NCI-H748 (cell line): ENCODE measurements around the gene LIMK1.
"Not testable (repeated sequence)": the region's sequence is repeated elsewhere in the genome, so short reads cannot be mapped to it uniquely, and the experiment has no call there.

Experiments
- DNase-seq: peaks from one replicate; lab custom pipeline; 2025; ENCODE audit not compliant: unreplicated experiment; lab: John Stamatoyannopoulos, UW

LIMK1 gene

GRCh38 chr7:74083117-74083876 lies at the start of gene LIMK1:
LIMK1 (plus strand) TSS chr7:74083804; CDS start chr7:74083991, 187 bp downstream.
- DNase-seq = peak; percentile 82

DNA sequence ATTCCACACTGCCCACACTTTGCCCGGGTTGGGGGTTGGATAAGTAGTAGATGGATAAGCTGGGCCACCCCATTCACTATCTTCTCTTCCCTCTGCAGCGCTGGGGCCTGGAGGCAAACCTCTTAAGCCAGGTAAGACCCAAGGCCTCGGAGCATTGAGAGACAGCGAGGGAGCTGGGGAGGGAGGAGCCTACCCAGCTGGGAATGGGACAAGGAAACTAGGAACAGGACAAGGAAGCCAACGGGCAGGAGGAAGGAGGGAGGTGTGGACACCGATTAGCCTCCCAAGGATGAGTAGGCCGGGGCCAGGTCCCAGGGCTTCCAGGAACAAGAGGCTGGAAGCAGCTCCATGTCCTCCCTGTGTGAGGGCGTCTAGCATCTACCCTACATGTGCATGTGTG lies 46.0 kb upstream of the LIMK1 start:
- DNase-seq = no peak

GRCh38 chr7:74038194-74038961 lies 45.2 kb upstream of the LIMK1 start:
- DNase-seq = no peak

GRCh38 chr7:74039337-74039736 lies 44.3 kb upstream of the LIMK1 start:
- no peak for DNase-seq

DNA sequence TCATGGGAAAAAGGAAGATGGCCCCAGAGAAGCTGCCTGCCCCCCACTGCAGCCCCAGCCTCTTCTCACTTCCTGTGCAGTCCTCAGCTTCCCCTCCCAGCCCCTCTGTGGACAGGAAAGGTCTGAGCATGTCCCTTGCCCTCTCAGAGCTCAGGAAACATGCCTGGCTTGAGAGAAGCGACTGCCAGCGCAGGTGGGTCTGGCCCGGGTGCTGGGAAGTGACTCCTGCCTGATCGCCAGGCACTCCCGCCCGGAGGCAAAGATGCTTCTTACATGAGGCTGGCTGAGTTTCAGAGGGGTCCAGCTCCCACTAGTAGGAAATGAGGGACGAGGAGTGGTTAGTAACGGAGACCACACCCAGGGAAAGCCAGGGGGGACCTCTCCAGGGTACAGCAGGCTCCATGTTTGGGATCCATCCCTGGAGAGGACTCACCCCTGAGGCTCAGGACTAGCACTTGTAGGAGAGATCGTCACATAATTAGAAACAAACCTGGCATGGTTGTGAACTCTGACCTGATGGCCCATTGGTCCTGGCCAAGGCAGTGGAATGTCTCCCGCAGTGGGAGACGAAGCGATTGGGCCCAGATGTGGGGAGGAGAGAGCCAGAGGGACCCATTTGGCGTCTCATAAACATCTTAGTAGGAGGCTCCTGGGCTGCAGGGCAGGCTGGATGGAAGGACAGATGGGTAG lies 43.4 kb upstream of the LIMK1 start:
- no peak for DNase-seq

DNA sequence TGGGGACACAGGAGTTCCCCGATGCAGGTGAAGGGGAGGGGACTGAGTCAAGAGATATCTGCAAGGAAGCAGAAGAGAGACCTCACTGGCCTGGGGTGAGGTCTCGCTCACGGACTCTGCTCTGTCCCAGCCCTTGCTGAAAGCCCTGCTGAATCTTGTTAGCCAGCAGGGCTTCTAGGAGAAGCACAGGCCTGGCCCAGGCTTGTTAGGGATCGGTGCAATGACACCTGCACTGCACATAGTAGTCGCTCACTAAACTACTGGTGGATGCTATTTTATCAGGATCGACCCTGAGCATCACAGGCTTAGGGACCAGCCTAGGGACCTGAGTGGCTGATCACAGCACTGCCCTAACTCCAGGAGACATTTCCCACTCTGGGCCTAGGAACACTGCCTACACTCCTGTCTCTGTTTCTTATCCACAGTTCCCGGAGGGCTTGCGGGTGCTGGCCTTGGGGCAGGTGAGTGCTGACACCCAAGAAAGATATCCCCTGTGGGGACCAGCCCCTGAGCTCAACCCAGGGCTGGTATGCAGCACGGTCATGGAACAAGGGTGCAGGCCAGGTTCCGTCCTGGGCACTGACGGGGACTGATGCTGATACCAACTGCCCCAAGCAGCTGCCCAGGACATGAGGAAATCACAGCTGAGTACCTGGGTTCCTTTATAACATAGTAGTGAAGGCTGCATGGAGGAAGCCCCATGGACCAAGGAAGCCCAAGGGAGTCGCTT lies 42.6 kb upstream of the LIMK1 start:
- no peak for DNase-seq

DNA sequence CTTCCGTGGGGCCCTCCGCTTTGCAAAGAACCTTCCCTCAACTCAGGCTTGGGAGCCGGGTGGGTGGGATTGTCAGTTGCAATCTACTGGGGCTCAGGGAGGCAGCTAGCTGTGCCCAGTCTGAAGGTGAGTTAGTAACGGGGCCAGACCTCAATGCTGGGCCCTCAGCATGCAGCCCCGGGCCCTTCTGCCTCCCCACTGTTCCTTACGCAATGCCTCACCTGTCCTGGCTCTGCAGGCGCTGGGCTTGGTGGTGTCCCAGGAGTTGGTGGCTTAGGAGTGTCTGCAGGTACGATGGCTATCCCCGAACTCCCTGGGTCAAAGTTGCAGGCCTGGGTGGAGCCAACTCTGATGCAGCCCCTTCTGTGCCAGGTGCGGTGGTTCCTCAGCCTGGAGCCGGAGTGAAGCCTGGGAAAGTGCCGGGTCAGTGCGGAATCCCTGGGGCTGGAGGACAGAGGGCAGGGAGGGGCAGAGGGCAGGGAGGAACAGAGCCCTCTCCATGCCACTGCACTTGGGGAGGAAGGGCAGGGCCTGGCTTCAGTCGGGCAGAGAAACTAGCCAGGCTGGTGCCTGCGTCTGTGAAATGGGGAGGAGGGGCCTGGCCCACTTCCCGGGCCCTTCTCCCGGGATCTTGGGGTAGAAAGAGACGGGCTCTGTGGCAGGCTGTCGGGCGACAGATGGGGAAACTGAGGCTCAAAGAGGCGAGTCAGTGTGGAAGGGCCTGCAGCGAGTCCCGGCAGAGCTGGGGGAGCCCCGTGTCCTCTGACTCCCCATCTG lies 40.7 kb upstream of the LIMK1 start:
- DNase-seq = no peak

DNA sequence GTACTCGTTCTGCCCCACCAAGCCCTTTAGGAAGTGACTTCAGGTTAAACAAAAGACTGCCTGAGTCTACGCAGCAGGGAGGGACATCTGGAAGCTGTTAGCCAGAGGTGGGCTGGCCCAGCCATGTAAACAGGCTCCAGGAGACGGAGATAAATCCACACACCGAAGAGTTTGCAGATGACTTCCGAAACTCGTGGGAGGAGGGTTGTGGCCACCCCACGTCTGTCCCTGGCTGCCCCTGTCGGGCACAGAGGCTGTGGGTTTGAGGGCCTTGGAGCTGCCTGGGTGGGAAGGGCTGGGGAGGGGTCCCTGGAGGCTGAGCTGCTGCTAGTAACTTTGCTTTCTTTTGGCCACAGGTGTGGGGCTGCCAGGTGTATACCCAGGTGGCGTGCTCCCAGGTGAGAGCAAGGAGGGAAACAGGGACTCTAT lies 40.1 kb upstream of the LIMK1 start:
- DNase-seq = peak; percentile 65

DNA sequence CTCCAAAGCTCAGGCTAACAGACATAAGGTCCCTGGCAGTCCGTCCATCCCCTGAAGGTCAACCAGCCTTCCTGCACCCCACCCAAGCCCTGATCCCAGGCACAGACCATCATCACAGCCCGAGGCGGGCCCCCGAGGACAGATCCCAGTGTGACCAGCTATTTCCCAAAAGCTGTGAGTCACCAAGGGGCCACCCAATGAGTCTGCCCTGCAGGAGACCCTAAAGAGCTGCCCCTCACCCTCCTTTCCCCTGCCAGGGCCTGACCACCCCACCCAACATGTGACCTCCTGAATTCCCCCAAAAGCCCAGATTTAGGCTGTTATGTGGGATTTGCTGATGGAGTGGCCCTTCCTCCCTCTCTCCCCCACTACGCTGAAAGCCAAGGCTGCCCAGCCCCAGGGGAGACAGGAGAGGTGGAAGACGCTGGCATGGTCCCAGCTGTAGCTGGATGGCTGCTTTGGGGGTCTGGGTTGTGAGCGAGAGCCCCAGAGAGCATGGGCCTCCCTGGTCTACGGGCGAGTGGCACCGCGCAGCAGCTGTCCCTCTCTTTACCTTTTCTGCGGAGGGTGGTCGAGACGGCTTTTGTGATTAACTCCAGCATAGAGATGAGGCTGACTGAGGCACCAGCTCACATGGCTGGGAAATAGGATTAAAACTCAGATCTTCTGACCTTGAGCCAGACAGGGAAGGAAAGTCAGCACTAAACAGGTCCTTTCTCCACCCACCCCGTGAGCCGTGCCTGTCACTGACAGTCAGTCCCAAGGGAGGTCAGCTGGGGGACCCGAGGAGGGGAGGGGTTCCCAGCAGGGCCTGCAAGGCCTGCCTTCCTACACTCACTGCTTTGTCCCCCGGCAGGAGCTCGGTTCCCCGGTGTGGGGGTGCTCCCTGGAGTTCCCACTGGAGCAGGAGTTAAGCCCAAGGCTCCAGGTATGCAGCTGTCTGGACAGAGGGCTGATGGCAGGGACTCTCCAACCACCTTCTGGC lies 38.9 kb upstream of the LIMK1 start:
- no peak for DNase-seq

DNA sequence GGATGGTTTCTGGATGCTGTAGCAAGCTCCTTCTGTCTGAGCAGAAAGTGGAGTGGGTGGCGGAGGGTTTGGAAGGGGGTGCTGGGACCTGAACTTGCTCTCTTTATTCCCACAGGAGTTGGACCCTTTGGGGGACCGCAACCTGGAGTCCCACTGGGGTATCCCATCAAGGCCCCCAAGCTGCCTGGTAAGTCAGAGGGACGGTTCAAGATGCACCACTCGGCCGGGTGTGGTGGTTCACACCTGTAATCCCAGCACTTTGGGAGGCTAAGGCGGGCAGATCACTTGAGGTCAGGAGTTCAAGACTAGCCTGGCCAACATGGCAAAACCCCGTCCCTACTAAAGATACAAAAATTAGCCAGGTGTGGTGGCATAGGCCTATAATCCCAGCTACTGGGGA lies 37.0 kb upstream of the LIMK1 start:
- DNase-seq = not testable (repeated sequence)

DNA sequence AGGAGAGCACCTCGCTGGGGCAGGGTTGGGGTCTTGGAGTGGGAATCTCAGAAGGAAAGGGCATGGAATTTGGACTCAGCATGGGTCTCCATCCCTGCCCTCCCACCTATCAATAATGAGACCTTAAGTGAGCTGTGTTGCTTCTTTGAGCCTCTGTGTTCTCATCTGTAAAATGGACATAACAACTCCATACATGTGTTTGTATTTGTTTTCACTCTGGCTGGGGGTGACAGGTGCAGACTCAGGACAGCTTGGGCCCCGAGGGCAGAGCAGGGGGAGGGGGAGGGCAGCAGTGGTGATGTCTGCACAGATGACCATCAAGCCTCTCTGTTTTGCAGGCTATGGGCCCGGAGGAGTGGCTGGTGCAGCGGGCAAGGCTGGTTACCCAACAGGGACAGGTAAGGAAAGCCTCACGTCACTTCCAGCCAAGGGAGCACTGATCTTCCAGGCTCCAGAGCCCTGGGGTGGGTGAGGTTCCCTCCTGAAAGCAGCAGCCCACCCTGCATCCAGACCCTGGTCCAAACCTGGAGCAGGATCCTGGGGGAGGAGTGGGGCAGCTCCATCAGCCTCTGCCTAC lies 35.7 kb upstream of the LIMK1 start:
- DNase-seq = no peak

DNA sequence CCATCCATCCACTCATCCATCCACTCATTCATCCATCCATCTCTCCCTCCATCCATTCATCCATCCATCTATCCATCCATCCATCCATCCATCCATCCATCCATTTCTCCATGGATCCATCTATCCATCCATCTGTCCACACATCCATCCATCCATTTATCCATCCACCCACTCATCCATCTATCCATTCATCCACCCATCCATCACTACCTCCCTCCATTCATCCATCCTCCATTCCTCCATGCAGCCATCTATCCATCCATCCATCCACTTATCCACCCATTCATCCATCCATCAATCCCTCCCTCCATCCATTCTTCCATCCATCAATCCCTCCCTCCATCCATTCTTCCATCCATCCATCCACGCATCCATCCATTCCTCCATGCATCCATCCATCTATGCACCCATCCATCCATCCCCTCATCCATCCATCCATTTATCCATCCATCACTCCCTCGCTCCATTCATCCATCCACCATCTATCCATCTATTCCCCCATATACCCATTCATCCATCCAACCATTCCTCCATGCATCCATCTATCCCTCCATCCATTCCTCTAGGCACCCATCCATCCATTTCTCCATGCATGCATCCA lies 34.5 kb upstream of the LIMK1 start:
- no peak for DNase-seq

DNA sequence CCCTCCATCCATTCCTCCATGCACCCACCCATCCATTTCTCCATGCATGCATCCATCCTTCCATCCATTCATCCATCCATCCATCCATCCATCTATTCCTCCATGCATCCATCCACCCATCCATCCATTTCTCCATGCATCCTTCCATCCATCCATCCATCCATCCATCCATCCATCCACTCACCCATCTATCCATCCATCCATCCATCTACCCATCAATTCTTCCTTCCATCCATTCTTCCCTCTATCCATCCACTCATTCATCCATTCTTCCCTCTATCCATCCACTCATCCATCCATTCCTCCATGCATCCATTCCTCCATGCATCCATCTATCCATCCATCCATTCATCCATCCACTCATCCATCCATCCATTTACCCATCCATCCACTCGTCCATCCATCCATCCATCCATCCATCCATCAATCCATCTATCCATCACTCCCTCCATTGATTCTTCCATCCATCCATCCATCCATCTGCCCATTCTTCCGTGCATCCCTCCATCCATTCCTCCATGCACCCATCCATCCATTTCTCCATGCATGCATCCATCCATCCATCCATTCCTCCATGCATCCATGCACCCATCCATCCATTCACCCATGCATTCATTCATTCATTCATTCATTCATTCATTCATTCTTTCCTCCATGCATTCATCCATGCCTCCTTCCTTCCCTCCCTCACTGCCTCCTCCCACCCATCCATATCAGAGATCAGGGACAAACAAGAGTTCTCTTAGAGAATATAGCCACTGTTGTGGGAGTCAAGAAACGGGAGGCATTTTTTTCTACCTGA lies 33.4 kb upstream of the LIMK1 start:
- no peak for DNase-seq

DNA sequence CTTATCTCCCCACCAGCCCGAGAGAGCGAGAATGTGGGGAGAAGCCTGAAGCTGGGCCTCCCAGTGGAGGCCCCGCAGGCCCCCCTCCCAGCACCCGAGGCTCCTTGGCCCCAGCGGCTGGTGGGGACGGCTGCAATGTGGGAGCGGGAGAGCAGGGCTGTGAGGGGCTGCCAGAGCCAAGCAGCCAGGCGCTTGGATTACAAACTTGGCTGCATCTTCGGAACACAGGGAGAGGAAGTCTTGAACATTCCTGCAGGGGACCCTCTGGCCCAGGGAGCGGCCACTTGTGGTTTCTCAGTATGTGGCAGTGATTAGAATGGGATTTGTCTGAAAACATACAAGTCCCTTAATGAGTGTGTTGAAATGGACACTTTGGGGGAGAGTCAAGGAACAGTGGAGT lies 32.4 kb upstream of the LIMK1 start:
- DNase-seq = no peak

DNA sequence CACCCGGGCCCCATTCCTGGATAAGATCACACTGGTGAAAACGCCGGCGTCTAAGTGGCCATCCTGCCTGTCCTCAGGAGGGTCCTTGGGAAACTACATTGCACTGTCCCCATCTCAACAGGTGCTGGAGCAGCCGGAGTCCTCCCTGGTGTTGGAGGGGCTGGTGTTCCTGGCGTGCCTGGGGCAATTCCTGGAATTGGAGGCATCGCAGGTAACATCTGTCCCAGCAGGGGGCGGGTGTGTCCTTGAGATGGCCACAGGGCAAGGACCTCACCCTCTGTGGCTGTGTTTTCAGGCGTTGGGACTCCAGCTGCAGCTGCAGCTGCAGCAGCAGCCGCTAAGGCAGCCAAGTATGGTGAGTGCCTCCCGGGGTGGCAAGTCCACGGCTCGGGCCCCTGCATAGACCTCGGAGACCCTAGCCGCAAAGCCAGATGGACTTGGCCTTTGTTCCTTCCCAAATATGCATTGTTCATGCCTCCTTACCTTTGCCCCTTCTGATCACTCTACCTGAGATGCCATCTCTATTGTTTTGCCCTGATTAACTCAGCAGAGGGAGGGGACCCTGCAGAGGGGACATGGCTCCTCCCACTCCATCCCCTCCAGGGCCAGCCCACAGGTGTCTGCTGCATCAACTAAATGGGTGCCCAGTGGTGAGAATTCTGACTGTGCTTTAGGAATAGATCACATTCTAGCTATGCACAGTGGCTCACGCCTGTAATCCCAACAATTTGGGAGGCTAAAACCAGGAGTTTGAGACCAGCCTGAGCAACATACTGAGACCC lies 31.8 kb upstream of the LIMK1 start:
- DNase-seq = peak; percentile 35

DNA sequence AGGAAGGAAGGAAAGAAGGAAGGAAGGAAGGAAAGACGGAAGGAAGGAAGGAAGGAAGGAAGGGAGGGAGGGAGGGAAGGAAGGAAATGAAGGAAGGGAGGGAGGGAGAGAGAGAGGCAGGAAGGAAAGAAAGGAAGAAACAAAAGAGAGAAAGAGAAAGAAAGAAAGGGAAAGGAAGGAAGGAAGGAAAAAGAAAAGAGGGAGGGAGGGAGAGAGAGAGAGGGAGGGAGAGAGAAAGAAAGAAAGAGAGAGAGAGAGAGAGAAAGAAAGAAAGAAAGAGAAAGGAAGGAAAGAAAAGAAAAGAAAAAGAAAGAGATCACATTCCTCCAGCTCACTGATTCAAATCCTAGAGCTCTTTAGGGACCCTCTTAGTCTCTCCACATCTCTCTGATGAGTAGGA lies 31.0 kb upstream of the LIMK1 start:
- no peak for DNase-seq
